Muscle of back (tissue), 11 donors: ENCODE measurements around the gene RBM23. TPM values are rescaled to one million over a fixed set of nuclear protein-coding genes. Genes with fewer than 3 reads are reported as not detected.
"Not testable (repeated sequence)": the region's sequence is repeated elsewhere in the genome, so short reads cannot be mapped to it uniquely, and the experiment has no call there.

Experiments used
- DNase-seq, 3 donors: peaks; one replicate each; pipeline versions ENCODE4 v3.0.0 to v3.0.0-alpha.2; 2013
- polyA plus RNA-seq, 10 donors: library from polyadenylated mRNA; unstranded; fragments of 120-200 nt; gene quantifications; one replicate each; pipeline ENCODE4 v1.2.1, GENCODE V29; 2013; ENCODE audit not compliant: insufficient read length in 10 of 10

Gene RBM23
- polyA plus RNA-seq, 10 donors = 49.2 to 64.7 (median 54.2) TPM

- DNase-seq = no peak
Observed at GRCh38 chr14:22870811-22871223, 48.1 kb downstream of the RBM23 start.

DNA sequence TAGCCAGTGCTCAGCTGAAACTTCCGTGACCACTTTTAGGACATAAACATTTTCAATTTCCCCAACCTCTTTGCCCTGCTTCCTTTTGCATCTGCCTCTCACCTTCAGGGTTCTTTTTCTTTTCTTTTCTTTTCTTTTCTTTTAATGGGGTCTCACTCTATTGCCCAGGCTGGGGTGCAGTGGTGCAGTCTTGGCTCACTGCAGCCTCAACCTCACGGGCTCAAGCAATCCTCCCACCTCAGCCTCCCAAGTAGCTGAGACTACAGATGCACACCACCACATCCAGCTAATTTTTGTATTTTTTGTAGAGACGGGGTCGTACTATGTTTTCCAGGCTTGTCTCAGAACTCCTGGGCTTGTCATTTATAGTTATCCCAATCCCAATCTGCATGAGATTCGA is 52.1 kb downstream of the RBM23 start:
- no peak for DNase-seq

DNA sequence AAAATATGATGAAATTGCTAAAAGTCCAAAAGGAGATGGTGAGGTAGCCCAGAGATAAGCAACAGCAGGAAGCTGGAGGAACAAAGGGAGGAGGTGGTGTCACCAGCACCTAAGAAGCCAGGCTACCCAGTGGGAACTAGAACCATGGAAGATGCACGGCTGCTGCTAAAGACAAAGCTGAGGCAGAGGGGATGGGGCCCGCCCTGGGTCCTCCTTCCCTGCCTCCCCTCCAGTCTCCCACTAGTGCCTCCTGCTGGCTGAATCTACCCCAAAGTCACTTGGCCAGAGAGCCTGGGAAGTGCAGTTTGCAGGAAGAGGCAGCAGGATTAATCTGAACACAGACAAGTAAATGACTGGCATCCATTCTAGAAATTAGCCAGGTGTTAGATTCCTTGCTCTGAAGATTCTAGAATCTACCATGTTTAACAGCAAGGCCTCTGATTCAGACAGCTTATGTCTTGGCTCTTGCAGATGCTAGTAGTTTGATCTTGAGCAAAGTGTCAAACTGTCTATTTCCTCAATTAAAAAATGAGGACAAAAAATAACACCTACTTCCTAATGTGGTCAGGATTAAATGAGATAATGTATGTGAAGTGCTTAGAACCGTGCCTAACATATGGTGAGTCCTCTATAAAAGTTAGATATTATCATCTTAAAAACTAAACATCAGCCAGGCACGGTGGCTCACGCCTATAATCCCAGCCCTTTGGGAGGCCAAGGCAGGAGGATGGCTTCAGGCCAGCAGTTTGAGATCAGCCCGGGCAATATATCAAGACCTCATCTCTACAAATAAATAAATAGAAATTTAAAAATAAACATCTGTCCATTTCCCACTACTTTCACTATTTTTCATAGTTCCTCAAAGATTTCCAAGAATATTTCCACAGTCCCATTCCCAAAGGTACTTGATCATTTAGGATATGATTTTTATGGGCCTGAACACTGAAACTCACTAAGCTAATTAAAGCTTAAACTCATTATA is 53.2 kb downstream of the RBM23 start:
- DNase-seq = peak in 1 of 3 donors; percentile 53

GRCh38 chr14:22864979-22865378 is 54.0 kb downstream of the RBM23 start:
- no peak for DNase-seq

GRCh38 chr14:22861651-22862050 is 57.3 kb downstream of the RBM23 start:
- no peak for DNase-seq

GRCh38 chr14:22860377-22860776 is 58.6 kb downstream of the RBM23 start:
- DNase-seq = not testable (repeated sequence)

GRCh38 chr14:22856428-22856827 is 62.5 kb downstream of the RBM23 start:
- DNase-seq = no peak

GRCh38 chr14:22854963-22855724 is 63.8 kb downstream of the RBM23 start:
- no peak for DNase-seq

DNA sequence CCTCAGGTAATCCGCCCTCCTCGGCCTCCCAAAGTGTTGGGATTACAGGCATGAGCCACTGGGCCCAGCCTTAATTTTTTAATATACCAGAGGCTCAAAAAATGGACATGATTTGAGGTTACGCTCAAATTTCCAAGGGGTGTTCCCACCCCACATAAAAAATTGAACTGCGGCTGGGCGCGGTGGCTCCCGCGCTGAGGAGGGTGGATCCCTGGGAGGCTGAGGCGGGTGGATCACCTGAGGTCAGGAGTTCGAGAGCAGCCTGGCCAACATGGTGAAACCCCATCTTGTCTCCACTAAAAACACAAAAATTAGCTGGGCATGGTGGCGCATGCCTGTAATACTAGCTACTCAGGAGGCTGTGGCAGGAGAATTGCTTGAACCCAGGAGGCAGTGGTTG is 64.7 kb downstream of the RBM23 start:
- DNase-seq = not testable (repeated sequence)

DNA sequence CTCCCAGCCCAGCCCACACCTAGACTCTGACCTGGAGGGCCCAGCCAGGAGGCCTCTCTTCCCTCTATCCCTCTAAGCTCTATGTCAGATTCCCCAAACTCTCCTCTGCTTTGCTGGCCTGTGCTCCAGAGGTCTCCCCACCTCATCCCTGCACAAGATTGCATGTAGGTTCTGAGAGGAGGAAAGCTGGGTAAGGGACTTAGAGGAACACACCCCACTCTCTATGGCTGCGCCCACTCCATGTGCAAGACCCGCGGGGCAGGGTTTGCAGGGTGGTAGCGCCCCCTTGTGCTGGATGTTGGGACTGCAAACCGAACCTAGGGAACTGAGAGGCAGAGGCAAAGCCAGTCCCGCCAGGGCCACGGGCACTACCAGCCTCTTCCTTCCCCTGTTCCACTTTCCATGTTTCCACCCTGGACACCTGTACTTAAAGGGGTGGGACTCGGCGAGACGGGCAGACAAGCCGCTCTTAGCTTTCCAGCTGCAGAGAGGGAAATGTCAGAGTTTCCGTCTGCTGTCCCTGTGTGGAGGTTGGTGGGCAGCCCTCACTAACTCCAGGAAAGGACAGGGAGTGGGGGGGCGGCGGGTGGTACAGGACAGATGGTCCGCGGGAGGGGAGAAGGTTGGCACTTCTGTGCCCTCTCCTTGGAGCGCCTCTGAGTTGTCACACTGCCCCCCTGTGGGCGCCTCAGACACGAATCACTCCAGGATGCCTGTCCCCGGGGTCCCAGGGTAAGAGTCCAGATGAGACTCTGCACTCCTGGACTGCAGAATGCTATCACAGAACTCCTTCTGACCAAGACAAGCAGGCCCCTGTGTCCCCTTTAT is 65.8 kb downstream of the RBM23 start:
- DNase-seq = peak; percentile 85 to 95 (median 91)

DNA sequence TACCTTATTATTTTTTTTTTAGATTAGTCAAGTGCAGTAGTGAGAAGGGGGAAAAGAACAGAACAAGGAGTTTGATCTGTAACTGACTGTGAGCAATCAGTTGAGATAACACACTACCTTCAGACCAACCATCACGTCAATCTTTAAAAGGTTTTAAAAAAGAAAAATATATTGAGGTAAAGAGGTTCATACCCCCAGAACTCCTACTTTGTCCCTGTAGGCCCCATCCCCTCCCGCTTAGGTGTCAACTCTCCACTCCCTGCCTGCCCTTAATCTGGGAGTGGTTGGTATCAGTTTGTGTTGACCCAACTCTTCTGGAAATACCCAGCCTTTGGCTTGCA is 66.4 kb downstream of the RBM23 start:
- no peak for DNase-seq

DNA sequence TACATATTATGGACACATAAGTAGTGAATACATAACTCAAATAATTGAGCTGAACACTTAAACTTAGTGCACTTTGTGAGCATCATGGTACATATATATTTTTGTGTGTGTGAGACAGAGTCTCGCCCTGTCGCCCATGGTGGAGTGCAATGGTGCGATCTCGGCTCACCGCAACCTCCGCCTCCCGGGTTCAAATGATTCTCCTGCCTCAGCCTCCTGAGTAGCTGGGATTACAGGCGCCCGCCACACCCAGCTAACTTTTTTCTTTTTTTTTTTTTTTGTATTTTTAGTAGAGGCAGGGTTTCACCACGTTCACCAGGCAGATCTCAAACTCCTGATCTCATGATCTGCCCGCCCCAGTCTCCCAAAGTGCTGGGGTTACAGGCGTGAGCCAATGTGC is 66.8 kb downstream of the RBM23 start:
- not testable (repeated sequence) for DNase-seq

GRCh38 chr14:22850944-22851764 is 67.8 kb downstream of the RBM23 start:
- DNase-seq = peak; percentile 77 to 95 (median 93)

DNA sequence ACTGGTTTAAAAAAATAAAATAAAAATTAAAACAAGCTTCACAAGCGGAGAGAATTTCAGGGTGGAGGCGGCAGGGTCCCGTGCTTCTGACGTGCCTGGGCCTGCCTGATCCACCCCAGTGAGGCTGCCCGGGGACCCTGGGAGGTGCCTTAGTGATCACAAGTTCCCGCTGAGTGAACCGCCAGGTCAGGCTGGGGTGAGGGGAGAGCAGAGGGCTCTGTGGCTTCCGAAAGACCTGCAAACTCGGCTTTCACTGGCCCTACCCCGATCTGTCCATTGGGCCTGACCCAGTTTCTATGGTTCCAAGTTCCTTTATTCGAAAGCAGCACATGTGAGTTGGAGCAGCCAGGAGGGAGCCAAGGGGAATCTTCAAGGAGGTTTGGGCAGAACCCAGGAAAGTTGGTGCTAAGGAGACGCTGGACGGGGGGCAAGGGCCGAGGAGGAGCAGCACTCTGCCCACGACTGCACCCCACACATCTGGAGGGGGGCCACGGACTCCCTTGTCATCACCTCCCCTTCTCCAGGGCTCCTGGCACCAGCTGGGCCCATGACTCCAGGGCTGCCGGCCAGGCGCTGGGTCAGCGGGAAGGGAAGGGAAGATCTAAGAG is 69.6 kb downstream of the RBM23 start:
- DNase-seq = peak in 2 of 3 donors; percentile 87 to 95

DNA sequence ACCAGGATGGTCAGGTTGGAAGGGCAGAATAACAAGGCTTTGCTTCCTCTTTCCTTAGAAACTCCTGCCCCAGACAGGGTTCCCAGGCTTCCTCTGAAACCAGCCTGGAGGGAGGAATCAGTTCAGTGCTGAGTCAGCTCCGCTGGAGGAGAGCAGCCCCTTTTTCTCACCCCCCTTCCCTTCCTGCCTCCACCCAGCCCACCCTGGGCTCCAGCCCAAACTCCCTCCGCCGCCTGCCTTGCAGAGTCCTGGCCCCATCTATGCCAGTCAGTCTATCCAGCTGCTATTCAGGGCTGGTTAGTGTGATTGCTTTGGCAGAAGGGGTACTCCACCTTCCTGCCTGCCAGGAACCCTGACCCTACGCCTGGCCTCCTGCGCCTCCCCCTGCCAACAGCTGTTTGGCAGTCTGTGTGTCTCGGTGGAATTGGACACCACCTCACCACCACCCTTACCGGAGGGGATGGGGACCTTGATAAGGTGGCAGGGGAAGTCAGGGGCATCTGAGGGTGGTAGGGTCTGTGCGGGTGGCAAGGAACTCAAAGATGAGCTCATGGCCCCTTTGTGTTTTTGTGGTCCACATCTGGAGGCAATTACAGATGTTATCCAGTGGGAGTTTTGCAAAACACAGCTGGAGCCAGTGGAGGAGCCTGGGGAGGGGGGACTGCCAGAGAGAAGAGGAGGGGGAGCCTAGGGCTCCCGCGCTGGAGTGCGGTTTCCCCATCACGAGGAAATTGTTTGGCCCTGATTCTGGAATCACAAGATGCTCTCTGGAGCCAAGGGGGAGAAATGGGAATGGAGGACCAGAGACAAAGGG is 70.4 kb downstream of the RBM23 start:
- peak; percentile 88 to 98 (median 95) for DNase-seq

DNA sequence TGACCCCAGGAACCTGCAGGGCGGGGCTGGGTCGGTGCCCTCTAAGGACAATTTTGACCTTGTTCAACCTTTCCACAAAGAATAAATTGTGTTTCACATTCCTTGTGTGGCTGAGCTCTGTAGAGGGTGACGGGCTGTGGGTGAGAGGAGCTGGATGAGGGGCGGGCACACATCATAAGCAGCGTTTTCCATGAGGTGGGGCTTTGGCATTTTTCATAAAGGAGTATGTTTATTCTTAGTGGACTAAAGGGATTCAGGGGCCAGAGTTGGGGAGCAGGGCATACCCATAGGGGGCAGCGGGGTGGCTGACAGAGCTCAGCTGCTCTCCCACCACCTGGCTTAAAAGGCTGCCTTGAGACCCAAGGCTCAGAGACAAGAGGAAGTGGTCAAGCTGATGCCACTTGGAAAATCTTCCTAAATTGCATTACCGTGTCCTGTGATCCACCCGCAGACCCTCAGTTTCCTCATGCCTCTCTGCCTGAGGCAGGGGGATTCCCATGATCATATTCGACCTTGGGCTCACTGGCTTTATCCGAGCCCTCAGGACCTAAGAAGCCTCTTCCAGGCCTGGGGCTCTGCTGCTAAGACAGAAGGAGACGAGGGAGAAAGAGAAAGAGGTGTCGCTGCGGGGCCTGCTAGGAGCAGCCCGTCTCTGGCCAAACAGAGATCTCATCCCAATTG is 71.1 kb downstream of the RBM23 start:
- peak in 2 of 3 donors; percentile 36 for DNase-seq

DNA sequence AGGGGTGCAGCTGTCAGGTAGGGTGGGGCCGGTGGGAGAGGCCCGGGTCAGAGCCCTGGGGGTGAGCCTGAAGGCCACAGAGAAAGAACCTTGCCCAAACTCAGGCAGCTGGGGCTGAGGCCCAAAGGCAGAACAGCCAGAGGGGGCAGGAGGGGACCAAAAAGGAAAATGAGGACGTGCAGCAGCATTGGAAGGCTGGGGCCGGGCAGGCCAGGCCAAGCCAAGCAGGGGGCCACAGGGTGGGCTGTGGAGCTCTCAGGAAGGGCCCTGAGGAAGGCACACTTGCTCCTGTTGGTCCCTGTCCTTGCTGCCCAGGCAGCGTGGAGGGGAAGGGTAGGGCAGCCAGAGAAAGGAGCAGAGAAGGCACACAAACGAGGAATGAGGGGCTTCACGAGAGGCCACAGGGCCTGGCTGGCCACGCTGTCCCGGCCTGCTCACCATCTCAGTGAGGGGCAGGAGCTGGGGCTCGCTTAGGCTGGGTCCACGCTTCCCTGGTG is 72.1 kb downstream of the RBM23 start:
- no peak for DNase-seq

DNA sequence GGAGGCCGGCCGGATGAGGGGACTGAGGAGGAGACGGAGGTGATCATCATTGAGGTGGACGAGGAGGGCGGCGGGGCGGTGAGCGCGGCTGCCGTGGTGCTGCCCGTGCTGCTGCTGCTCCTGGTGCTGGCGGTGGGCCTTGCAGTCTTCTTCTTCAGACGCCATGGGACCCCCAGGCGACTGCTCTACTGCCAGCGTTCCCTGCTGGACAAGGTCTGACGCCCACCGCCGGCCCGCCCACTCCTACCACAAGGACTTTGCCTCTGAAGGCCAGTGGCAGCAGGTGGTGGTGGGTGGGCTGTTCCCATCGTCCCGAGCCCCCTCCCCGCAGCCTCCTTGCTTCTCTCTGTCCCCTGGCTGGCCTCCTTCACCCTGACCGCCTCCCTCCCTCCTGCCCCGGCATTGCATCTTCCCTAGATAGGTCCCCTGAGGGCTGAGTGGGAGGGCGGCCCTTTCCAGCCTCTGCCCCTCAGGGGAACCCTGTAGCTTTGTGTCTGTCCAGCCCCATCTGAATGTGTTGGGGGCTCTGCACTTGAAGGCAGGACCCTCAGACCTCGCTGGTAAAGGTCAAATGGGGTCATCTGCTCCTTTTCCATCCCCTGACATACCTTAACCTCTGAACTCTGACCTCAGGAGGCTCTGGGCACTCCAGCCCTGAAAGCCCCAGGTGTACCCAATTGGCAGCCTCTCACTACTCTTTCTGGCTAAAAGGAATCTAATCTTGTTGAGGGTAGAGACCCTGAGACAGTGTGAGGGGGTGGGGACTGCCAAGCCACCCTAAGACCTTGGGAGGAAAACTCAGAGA is 72.9 kb downstream of the RBM23 start:
- DNase-seq = no peak
